Glutamatergic neuron (in vitro differentiated cells): Measurements from ENCODE around the gene CETN1. TPM values are rescaled to one million over a fixed set of nuclear protein-coding genes. Genes with fewer than 3 reads are reported as not detected.

Experiments used
- DNase-seq: peaks from one replicate; pipeline ENCODE4 v3.0.0; 2022
- H3K27ac Mint-ChIP-seq: one replicate; pipeline ENCODE4 v1.8.0; 2020; ENCODE audit warnings: mild to moderate bottlenecking, mixed read lengths, inconsistent platforms; ENCODE audit not compliant: unreplicated experiment
- H3K27me3 Mint-ChIP-seq: one replicate; pipeline ENCODE4 v1.8.0; 2020; ENCODE audit warnings: mild to moderate bottlenecking, moderate library complexity, mixed read lengths, inconsistent platforms; ENCODE audit not compliant: unreplicated experiment
- H3K36me3 Mint-ChIP-seq: one replicate; pipeline ENCODE4 v1.8.0; 2020; ENCODE audit warnings: mild to moderate bottlenecking, mixed read lengths, inconsistent platforms; ENCODE audit not compliant: unreplicated experiment
- H3K4me1 Mint-ChIP-seq: one replicate; pipeline ENCODE4 v1.8.0; 2020; ENCODE audit warnings: mild to moderate bottlenecking, low read depth, mixed read lengths, inconsistent platforms; ENCODE audit not compliant: unreplicated experiment
- H3K4me3 Mint-ChIP-seq: one replicate; pipeline ENCODE4 v1.8.0; 2020; ENCODE audit warnings: mild to moderate bottlenecking, mixed read lengths, inconsistent platforms; ENCODE audit not compliant: unreplicated experiment
- H3K9me3 Mint-ChIP-seq: one replicate; pipeline ENCODE4 v1.8.0; 2020; ENCODE audit warnings: mild to moderate bottlenecking, moderate library complexity, mixed read lengths, inconsistent platforms; ENCODE audit not compliant: unreplicated experiment
- CTCF ChIP-seq: fragments of 200-600 bp; sonication (generic); IDR thresholded peaks from one replicate; pipeline ENCODE4 v1.5.0; 2021; ENCODE audit not compliant: partially characterized antibody, unreplicated experiment
- total RNA-seq: library from RNA; stranded (reverse); fragmentation: NEBNext Ultra II Directional; extraction: Animal tissue kit (Norgen Biotek cat#: 25700); gene quantifications from one replicate; pipeline ENCODE4 v1.2.1, GENCODE V29; 2021; ENCODE audit not compliant: unreplicated experiment

CETN1 gene
- total RNA-seq, 1 donor from 2014 or later = not detected

DNA sequence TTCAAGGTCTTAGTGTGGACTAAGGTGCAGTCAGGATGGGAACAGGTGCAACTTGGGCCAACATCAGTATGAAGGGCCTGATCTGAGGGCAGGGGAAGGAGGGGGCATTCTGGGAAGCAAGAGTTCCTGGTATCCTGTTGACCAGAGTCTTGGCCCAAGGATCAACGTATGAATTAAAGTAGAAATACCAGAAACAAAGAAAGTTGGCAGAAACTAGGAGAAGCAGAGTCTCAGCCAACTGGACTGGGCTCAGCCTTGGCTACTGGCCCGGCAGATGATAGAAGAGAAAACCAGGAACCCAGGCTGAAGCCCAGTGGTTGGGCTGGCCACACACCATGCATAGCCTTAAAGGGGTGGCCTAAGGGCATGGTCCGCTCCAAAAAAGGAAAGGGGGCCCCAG lies 2.3 kb downstream of the CETN1 start:
- Mint-ChIP-seq H3K9me3 (peaks cover 2% of the 10 kb centered on the region), H3K4me1 (no peaks in the 10 kb centered on the region), H3K27me3 (no peaks in the 10 kb centered on the region), H3K36me3 (no peaks in the 10 kb centered on the region), H3K27ac (no peak overlapping the region), H3K4me3 (no peak overlapping the region)
- no peak for DNase-seq
- no peak for TF ChIP-seq CTCF

DNA sequence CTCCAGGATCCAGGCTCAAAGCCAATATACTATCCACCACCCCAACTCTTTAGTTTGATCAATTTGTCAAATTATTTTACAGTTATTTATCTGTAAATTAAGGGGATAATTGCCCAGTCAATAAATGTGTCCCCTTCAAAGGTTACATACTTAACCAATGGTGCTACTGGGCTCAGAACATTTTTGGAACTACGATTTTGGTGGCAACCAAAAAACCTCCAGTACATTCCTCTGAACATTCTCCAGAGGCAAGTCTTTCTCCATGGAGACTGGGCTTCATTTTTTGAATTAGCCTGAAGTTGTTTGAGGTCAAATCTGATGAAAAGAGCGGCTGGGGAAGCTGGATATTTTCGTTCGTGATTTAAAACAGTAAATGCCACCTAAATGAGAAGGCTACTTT lies 14.9 kb downstream of the CETN1 start:
- no peak for TF ChIP-seq CTCF
- DNase-seq = no peak
- peaks cover 4% of the 10 kb centered on the region for H3K9me3 Mint-ChIP-seq
- no peak overlapping the region for H3K4me3 Mint-ChIP-seq
- no peak overlapping the region for H3K27ac Mint-ChIP-seq
- H3K27me3 Mint-ChIP-seq = peaks cover 2% of the 10 kb centered on the region
- no peaks in the 10 kb centered on the region for H3K36me3 Mint-ChIP-seq
- H3K4me1 Mint-ChIP-seq = no peaks in the 10 kb centered on the region

DNA sequence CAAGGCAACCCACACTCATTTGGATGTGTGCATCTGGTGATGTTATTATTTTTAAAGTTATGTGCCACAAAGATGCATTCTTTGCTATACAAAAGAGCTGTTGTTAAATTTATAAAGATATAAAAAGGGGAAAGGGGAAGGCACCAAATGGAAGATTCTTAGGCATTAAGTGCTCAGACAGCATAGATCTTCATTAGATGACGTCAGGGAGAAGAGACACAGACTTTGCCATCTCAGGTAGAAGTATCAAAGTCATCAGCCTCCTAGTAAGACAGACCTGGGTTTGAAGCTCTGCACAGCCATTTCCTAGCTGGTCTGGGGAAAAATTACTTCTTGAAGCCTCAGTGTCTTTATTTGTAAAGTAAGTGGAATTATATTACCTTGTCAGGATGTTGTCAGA lies 15.4 kb downstream of the CETN1 start:
- DNase-seq = no peak
- Mint-ChIP-seq H3K4me3 (no peak overlapping the region), H3K27me3 (peaks cover 2% of the 10 kb centered on the region), H3K4me1 (no peaks in the 10 kb centered on the region), H3K27ac (no peak overlapping the region), H3K36me3 (no peaks in the 10 kb centered on the region), H3K9me3 (peaks cover 2% of the 10 kb centered on the region)
- no peak for TF ChIP-seq CTCF

GRCh38 chr18:596288-596881 lies 16.2 kb downstream of the CETN1 start:
- Mint-ChIP-seq H3K4me1 (no peaks in the 10 kb centered on the region), H3K36me3 (no peaks in the 10 kb centered on the region), H3K4me3 (no peak overlapping the region), H3K9me3 (peaks cover 2% of the 10 kb centered on the region), H3K27me3 (peaks cover 2% of the 10 kb centered on the region), H3K27ac (no peak overlapping the region)
- no peak for DNase-seq
- no peak for TF ChIP-seq CTCF

- H3K9me3 Mint-ChIP-seq = no peaks in the 10 kb centered on the region
- H3K27ac Mint-ChIP-seq = no peak overlapping the region
- H3K27me3 Mint-ChIP-seq = peaks cover 4% of the 10 kb centered on the region
- no peak for TF ChIP-seq CTCF
- no peaks in the 10 kb centered on the region for H3K36me3 Mint-ChIP-seq
- no peaks in the 10 kb centered on the region for H3K4me1 Mint-ChIP-seq
- no peak for DNase-seq
- peak overlapping the region; percentile 80 for H3K4me3 Mint-ChIP-seq
Observed at GRCh38 chr18:598124-598589, 18.0 kb downstream of the CETN1 start.
